Hepatic stellate cell (primary cell): Measurements from ENCODE around the gene KLHL17.
"Not testable (repeated sequence)": the region's sequence is repeated elsewhere in the genome, so short reads cannot be mapped to it uniquely, and the experiment has no call there.

Source experiments
- DNase-seq: peaks from one replicate; pipeline ENCODE4 v3.0.0; 2011; ENCODE audit warnings: low spot score

Gene KLHL17

DNA sequence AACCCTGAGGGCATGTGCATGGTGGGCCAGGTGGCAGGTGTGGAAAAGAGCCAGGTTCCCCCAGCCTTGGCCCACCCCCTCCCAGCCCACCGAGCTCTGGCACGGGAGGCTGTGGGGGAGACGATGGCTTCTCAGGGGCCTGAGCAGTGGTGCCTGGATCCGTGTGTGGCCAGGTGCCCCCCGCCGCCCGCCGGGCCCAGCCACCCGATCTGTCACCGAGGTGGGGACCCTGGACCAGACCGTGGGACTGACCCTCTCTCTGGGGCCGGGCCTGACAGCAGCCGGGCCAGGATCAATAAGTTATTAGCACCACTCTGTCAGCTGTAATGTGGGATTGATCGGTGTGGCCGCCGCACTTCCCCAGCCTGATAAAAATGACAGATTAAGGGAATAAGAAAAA lies 22.9 kb upstream of the KLHL17 start:
- no peak for DNase-seq

- no peak for DNase-seq
Measured at GRCh38 chr1:938088-938683, 22.2 kb upstream of the KLHL17 start.

DNA sequence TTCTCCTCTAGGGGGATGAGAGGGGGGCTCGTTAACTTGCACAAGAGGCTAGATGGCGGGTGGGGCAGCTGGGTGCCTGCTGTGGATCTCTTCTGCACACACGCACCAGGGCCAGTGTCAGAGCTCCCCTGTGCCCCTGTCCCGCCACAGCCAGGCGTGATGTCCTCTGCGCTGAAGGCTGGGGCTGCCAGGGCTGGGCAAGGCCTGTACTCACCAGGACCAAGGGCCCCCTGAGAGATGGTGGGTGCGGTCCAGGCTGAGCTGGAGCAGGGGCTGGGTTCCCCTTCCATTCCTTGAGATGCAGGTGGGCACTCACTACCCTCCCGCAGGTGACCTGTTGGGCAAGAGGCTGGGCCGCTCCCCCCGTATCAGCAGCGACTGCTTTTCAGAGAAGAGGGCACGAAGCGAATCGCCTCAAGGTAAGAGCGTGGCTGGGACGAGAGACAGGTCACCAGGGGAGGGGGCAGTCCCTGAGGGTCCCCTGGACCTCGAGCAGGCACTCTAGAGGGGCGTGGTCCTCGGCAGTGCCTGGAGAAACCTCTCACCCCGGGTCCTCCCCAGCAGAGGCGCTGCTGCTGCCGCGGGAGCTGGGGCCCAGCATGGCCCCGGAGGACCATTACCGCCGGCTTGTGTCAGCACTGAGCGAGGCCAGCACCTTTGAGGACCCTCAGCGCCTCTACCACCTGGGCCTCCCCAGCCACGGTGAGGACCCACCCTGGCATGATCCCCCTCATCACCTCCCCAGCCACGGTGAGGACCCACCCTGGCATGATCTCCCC lies 21.5 kb upstream of the KLHL17 start:
- no peak for DNase-seq

DNA sequence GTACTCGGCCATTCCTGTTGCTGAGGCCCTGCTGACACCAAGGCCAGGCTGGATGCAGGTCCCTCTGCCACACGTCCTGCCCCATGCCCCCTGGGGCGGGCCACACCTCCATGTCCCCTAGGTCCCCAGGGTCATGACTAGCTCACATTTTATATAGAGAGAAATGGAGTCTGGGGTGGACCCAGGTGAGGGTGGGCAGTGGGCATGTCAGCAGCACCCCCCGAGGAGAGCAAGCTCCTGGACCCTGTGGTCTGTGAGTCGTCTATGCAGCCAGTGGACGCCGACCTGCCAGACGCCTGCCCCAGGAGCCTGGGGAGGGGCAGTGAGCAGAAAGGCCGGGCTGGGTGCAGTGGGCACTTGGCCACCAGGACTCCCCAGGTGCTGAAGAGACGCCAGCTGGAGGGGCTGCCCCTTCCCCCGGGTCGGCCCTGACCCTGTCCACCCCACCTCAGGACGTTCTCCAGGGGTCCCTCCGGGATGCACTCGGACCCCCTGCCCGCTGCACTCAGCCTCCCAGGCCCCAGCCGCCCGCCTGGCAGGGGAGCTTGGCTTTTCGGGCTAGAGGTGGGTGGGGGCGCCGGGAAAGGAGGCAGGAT lies 20.8 kb upstream of the KLHL17 start:
- DNase-seq = no peak

GRCh38 chr1:940107-941014 lies 20.0 kb upstream of the KLHL17 start:
- peak; percentile 80 for DNase-seq

GRCh38 chr1:941015-941587 lies 19.3 kb upstream of the KLHL17 start:
- DNase-seq = no peak

DNA sequence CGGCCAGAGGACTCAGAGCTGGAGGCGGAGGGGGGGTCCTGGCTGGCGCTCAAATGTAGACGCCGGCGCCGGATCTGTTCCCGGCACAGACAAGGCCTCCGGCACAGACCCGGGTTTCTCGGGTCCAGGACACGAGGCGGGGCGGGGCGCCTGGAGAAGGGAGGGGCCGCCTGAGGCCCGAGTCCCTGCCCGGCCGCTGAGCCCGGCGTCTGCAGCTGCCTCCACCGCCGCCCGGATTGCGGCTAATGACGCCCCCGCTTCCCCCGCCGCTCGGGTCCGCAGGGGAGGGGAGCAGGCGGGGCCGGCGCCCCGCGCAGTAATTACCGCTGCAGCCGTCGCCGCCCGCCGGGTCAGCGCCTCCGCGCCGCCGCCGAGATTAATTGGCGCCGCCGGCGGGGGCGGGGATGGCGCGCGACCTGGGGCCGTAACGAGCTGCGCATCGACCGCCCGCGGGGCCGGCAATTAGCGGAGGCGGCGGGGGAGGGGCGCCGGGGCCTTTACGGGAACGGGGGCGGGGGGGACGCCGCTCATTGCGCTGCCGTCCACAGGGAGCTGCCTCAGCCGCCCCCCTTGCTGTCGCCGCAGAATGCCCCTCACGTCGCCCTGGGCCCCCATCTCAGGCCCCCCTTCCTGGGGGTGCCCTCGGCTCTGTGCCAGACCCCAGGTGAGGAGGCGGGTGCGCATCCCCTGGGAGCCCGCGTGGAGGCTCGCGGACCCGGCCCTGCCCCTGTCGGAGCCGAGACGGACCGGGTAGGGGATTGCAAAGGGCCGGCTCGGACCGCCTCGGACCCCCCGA lies 18.6 kb upstream of the KLHL17 start:
- DNase-seq = peak; percentile 89

GRCh38 chr1:942411-942821 lies 18.0 kb upstream of the KLHL17 start:
- no peak for DNase-seq

DNA sequence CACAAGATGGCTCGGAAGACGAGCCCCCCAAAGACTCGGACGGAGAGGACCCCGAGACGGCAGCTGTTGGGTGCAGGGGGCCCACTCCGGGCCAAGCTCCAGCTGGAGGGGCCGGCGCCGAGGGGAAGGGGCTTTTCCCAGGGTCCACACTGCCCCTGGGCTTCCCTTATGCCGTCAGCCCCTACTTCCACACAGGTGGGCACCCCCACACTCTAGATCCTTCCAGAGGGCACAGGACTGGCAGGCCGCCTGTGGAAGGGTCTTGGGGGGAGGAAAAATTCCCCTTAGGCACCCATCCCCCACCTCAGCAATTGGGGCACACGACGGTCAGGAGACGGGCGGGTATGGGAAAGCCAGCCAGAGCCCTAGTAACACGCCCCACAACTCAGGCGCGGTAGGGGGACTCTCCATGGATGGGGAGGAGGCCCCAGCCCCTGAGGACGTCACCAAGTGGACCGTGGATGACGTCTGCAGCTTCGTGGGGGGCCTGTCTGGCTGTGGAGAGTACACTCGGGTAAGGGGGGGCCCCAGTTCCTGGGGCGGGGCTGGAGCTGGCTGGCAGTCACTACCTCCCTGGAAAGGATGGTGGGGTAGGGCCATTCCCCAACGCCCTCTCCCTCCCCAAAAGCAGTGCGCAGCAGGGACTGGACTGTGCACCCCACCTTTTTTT lies 17.4 kb upstream of the KLHL17 start:
- no peak for DNase-seq

- DNase-seq = no peak
Measured at GRCh38 chr1:943545-944340, 16.6 kb upstream of the KLHL17 start.

- DNase-seq = no peak
Measured at GRCh38 chr1:944341-945325, 15.8 kb upstream of the KLHL17 start.

GRCh38 chr1:945688-946556 lies 14.5 kb upstream of the KLHL17 start:
- DNase-seq = no peak

DNA sequence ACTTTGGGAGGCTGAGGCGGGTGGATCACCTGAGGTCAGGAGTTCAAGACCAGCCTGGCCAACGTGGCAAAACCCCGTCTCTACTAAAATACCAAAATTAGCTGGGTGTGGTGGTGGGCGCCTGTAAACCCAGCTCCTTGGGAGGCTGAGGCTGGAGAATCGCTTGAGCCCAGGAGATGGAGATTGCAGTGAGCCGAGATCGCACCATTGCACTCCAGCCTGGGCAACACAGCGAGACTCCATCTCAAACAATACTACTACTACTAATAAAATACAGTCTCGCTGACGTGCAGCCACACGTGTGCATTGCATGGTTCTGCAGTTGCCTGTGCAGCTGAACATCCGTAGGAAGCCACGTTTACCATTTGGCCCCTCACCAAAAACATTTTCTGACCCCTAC lies 13.6 kb upstream of the KLHL17 start:
- not testable (repeated sequence) for DNase-seq

GRCh38 chr1:947958-948357 lies 12.4 kb upstream of the KLHL17 start:
- DNase-seq = no peak

DNA sequence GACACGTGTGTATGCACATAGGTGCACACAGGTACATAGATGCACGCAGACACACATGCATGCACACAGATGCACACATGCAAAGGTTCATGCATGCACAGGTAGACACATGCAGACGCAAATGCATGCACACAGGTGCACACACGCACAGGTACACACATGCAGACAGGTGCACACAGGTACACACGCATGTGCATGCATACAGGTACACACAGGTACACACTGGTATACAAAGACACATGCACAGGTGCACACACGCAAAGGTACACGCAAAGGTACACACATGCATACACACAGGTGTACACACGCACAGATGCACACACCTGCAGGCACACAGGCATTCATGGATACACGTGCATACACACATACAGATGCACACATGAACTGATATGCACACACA lies 10.1 kb upstream of the KLHL17 start:
- no peak for DNase-seq

GRCh38 chr1:950881-951280 lies 9.5 kb upstream of the KLHL17 start:
- DNase-seq = no peak

DNA sequence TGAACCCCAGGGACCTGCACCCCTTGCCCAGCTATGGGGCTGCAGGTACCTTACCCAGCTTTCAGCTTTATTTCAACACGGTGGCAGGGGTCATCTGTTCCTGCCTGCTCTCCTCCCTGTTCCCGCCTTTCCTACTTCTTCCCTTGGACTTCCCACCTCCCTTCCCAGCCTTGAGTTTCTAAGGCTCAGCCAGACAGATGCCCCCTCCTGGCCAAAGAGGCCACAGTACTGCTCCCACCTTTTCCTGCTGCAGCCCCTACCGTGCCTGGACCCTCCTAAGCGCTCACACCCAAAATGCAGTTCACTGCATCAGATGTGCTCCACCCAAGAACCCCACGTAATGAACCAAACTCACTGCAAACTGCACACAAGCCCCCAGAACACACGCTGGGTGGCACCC lies 9.0 kb upstream of the KLHL17 start:
- DNase-seq = no peak

DNA sequence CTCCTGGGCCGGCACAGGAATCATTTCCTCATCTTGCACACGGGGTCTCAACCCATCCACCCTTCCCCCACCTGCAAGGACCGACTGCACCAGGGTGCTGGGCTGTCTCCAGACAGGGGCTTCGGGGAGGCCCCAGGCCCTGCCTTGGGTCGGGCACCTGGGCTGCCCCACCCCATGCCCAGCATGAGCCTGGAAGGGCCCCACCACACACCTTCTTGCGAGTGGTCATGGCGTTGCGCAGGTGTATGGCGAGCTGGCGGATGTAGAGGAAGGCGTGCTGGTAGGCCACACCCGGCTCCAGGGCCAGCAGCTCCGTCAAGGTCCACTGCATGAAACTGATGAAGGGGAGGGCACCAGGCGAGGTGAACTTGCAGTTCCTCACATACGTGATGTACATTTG lies 8.2 kb upstream of the KLHL17 start:
- no peak for DNase-seq
